H9 (cell line): ENCODE results near the gene USP8. TPM values are rescaled to one million over a fixed set of nuclear protein-coding genes. Genes with fewer than 3 reads are reported as not detected.

ENCODE experiments used
- DNase-seq: peaks from one replicate; pipeline ENCODE4 v3.0.0-alpha.2; 2017
- H2AFZ ChIP-seq: one replicate; pipeline ENCODE4 v1.6.1; 2013; ENCODE audit warnings: mild to moderate bottlenecking, low read length, control low read depth, moderate library complexity
- H2AK5ac ChIP-seq: 2 replicates; pipeline ENCODE4 v1.6.1; 2013; ENCODE audit warnings: low read length, control low read depth, mixed read lengths; ENCODE audit not compliant: insufficient read length
- H2BK120ac ChIP-seq: one replicate; pipeline ENCODE4 v1.6.1; 2013; ENCODE audit warnings: low read depth, mild to moderate bottlenecking, low read length, control low read depth, inconsistent platforms; ENCODE audit not compliant: poor library complexity, severe bottlenecking
- H2BK12ac ChIP-seq: 2 replicates; pipeline ENCODE4 v1.6.1; 2013; ENCODE audit warnings: low read length, control low read depth, mixed read lengths, low read depth; ENCODE audit not compliant: insufficient read length
- H2BK15ac ChIP-seq: 2 replicates; pipeline ENCODE4 v1.6.1; 2013; ENCODE audit warnings: low read depth, low read length, control low read depth
- H2BK20ac ChIP-seq: one replicate; pipeline ENCODE4 v1.6.1; 2013; ENCODE audit warnings: low read depth, mild to moderate bottlenecking, low read length, control low read depth, inconsistent platforms; ENCODE audit not compliant: poor library complexity, severe bottlenecking
- H2BK5ac ChIP-seq: 2 replicates; pipeline ENCODE4 v1.6.1; 2013; ENCODE audit warnings: low read length, control low read depth, mixed read lengths; ENCODE audit not compliant: insufficient read length
- H3K14ac ChIP-seq: 2 replicates; pipeline ENCODE4 v1.6.1; 2013; ENCODE audit warnings: low read length, control low read depth; ENCODE audit not compliant: insufficient read depth
- H3K18ac ChIP-seq: 2 replicates; pipeline ENCODE4 v1.6.1; 2013; ENCODE audit warnings: low read depth, mild to moderate bottlenecking, mixed read lengths, low read length, control low read depth; ENCODE audit not compliant: insufficient read length
- H3K23ac ChIP-seq: 2 replicates; pipeline ENCODE4 v1.6.1; 2013; ENCODE audit warnings: low read length, control low read depth, mixed read lengths, low read depth; ENCODE audit not compliant: insufficient read length
- H3K23me2 ChIP-seq: 2 replicates; pipeline ENCODE4 v1.6.1; 2013; ENCODE audit warnings: low read depth, mild to moderate bottlenecking, mixed read lengths, low read length, control low read depth; ENCODE audit not compliant: insufficient read length, poor library complexity, severe bottlenecking
- H3K27ac ChIP-seq: 2 replicates; pipeline ENCODE4 v1.5.1; 2013; ENCODE audit warnings: low read length, control low read depth, mixed read lengths, low read depth; ENCODE audit not compliant: insufficient read length
- H3K27me3 ChIP-seq: 2 replicates; pipeline ENCODE4 v1.6.1; 2013; ENCODE audit warnings: low read length, control low read depth, inconsistent platforms; ENCODE audit not compliant: insufficient read depth
- H3K4ac ChIP-seq: 2 replicates; pipeline ENCODE4 v1.6.1; 2013; ENCODE audit warnings: low read depth, mild to moderate bottlenecking, control low read depth, inconsistent platforms, low read length, moderate library complexity
- H3K4me1 ChIP-seq: 2 replicates; pipeline ENCODE4 v1.6.1; 2013; ENCODE audit warnings: low read length, control low read depth, inconsistent platforms; ENCODE audit not compliant: insufficient read depth
- H3K4me2 ChIP-seq: 2 replicates; pipeline ENCODE4 v1.6.1; 2013; ENCODE audit warnings: low read length, control low read depth, mixed read lengths; ENCODE audit not compliant: insufficient read length, insufficient read depth
- H3K56ac ChIP-seq: 2 replicates; pipeline ENCODE4 v1.6.1; 2013; ENCODE audit warnings: low read depth, mild to moderate bottlenecking, mixed read lengths, low read length, control low read depth; ENCODE audit not compliant: insufficient read length
- H3K79me1 ChIP-seq: 2 replicates; pipeline ENCODE4 v1.6.1; 2013; ENCODE audit warnings: low read depth, mild to moderate bottlenecking, moderate library complexity, low read length, control low read depth, inconsistent platforms; ENCODE audit not compliant: insufficient read depth, poor library complexity, severe bottlenecking
- H3K79me2 ChIP-seq: 2 replicates; pipeline ENCODE4 v1.6.1; 2013; ENCODE audit warnings: low read length, control low read depth, inconsistent platforms; ENCODE audit not compliant: insufficient read depth
- H3K9ac ChIP-seq: 2 replicates; pipeline ENCODE4 v1.6.1; 2013; ENCODE audit warnings: low read length, control low read depth, mixed read lengths; ENCODE audit not compliant: insufficient read length; ENCODE audit errors: extremely low read depth
- H3K9me3 ChIP-seq: one replicate; pipeline ENCODE4 v1.6.1; 2013; ENCODE audit warnings: low read depth, low read length, inconsistent platforms; ENCODE audit not compliant: control insufficient read depth
- H3T11ph ChIP-seq: one replicate; pipeline ENCODE4 v1.6.1; 2013; ENCODE audit warnings: mild to moderate bottlenecking, low read length, control low read depth, inconsistent platforms
- H4K20me1 ChIP-seq: one replicate; pipeline ENCODE4 v1.6.1; 2013; ENCODE audit not compliant: control insufficient read depth, insufficient read length, insufficient read depth
- H4K5ac ChIP-seq: 2 replicates; pipeline ENCODE4 v1.6.1; 2013; ENCODE audit warnings: low read depth, mild to moderate bottlenecking, mixed read lengths, low read length, control low read depth; ENCODE audit not compliant: insufficient read length
- H4K8ac ChIP-seq: replicated peaks from 2 replicates; pipeline ENCODE4 v1.6.1; 2013; ENCODE audit warnings: low read length, control low read depth, mixed read lengths, low read depth; ENCODE audit not compliant: insufficient read length
- H4K91ac ChIP-seq: 2 replicates; pipeline ENCODE4 v1.6.1; 2013; ENCODE audit warnings: low read depth, mild to moderate bottlenecking, moderate library complexity, mixed read lengths, low read length, control low read depth; ENCODE audit not compliant: insufficient read length
- H3K27ac Mint-ChIP-seq, 3 experiments: 2 replicates in 2 of 3; 3 replicates in 1 of 3; pipeline ENCODE4 v1.8.0; 2020 to 2021; ENCODE audit warnings: mixed read lengths in 3 of 3, mild to moderate bottlenecking in 1 of 3, moderate library complexity in 1 of 3
- H3K27me3 Mint-ChIP-seq: 2 replicates; pipeline ENCODE4 v1.8.0; 2021; ENCODE audit warnings: low read depth, mild to moderate bottlenecking, moderate library complexity, mixed read lengths
- H3K36me3 Mint-ChIP-seq, 3 experiments: 2 replicates in 2 of 3; 3 replicates in 1 of 3; pipeline ENCODE4 v1.8.0; 2020 to 2021; ENCODE audit warnings: low read depth in 3 of 3, mixed read lengths in 3 of 3; ENCODE audit not compliant: insufficient read depth in 1 of 3
- H3K4me1 Mint-ChIP-seq, 2 experiments: 2 replicates each; pipeline ENCODE4 v1.8.0; 2020; ENCODE audit warnings: mixed read lengths in 2 of 2
- H3K4me3 Mint-ChIP-seq, 2 experiments: 2 replicates in 1 of 2; 3 replicates in 1 of 2; pipeline ENCODE4 v1.8.0; 2020 to 2021; ENCODE audit warnings: mild to moderate bottlenecking in 2 of 2, mixed read lengths in 2 of 2, moderate library complexity in 1 of 2
- H3K9me3 Mint-ChIP-seq, 2 experiments: 2 replicates in 1 of 2; 3 replicates in 1 of 2; pipeline ENCODE4 v1.8.0; 2020; ENCODE audit warnings: mild to moderate bottlenecking in 2 of 2, mixed read lengths in 2 of 2, moderate library complexity in 1 of 2
- WGBS: extraction: QIAGEN DNeasy Blood & Tissue Kit; methylation state at CpG from one replicate; pipeline ENCODE4 v1.1.7; 2013; ENCODE audit warnings: missing lambda C conversion rate, low lambda C conversion rate, mixed read lengths; ENCODE audit not compliant: insufficient read length; ENCODE audit errors: extremely low coverage; 5-methylcytosine and 5-hydroxymethylcytosine counted together
- total RNA-seq: library from RNA; stranded (reverse); gene quantifications from 2 replicates; pipeline ENCODE4 v1.2.1, GENCODE V29; 2021
- TF ChIP-seq, protein P1 (sequence below): fragments of 200-600 bp; sonication (generic); conservative IDR thresholded peaks from 3 replicates; pipeline ENCODE4 v1.8.0; 2021; ENCODE audit warnings: antibody characterized with exemption, mild to moderate bottlenecking

The USP8 gene
- total RNA-seq, 1 experiment from 2014 or later = 67.1 TPM

DNA sequence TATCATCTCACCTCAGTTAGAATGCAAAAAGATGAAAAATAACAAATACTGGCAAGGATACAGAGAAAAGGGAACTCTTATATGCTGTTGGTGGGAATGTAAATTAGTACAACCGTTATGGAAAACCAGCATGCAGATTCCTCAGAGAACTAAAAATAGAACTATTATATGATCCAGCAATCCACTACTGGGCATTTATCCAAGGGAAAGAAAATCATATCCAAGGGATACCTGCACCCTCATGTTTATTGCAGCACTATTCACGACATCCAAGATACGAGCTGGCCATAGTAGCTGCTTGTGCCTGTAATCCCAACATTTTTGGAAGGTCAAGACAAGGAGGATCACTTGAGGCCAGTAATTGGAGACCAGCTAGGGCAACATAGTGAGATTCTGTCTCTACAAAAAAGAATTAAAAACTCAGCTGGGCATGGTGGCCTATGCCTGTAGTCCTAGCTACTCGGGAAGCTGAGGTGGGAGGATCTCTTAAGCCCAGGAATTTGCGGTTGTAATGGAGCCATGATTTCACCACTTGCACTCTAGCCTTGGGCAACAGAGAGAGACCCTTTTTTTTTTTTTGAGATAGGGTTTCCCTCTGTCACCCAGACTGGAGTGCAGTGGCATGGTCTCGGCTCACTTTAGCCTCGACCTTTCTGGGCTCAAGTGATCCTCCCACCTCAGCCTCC, 95.7 kb downstream of the USP8 start:
- Histone ChIP-seq H3K9ac (no peak overlapping the region), H4K91ac (no peak overlapping the region), H4K8ac (no peak overlapping the region), H2BK20ac (no peak overlapping the region), H3K79me1 (no peaks in the 10 kb centered on the region), H3K9me3 (no peaks in the 10 kb centered on the region), H3K27ac (no peak overlapping the region), H3K23me2 (no peaks in the 10 kb centered on the region), H3K18ac (no peak overlapping the region), H2BK12ac (no peak overlapping the region), H3K4me2 (no peak overlapping the region), H2BK15ac (no peak overlapping the region), H4K20me1 (no peaks in the 10 kb centered on the region), H3K23ac (no peak overlapping the region), H4K5ac (no peak overlapping the region), H2BK5ac (no peak overlapping the region), H2AFZ (no peak overlapping the region), H3K56ac (no peak overlapping the region), H3T11ph (no peak overlapping the region), H3K27me3 (no peaks in the 10 kb centered on the region), H2BK120ac (no peak overlapping the region), H3K79me2 (no peaks in the 10 kb centered on the region), H3K4me1 (no peaks in the 10 kb centered on the region), H3K4ac (no peak overlapping the region), H2AK5ac (no peak overlapping the region), H3K14ac (no peak overlapping the region)
- no peak for DNase-seq
- H3K4me3 Mint-ChIP-seq = no peak overlapping the region
- no peaks in the 10 kb centered on the region for H3K4me1 Mint-ChIP-seq
- H3K27me3 Mint-ChIP-seq = no peaks in the 10 kb centered on the region
- no CpG with 5 or more reads among the region's 7 CpGs for WGBS
- no peak overlapping the region for H3K27ac Mint-ChIP-seq
- TF ChIP-seq, protein P1, sequence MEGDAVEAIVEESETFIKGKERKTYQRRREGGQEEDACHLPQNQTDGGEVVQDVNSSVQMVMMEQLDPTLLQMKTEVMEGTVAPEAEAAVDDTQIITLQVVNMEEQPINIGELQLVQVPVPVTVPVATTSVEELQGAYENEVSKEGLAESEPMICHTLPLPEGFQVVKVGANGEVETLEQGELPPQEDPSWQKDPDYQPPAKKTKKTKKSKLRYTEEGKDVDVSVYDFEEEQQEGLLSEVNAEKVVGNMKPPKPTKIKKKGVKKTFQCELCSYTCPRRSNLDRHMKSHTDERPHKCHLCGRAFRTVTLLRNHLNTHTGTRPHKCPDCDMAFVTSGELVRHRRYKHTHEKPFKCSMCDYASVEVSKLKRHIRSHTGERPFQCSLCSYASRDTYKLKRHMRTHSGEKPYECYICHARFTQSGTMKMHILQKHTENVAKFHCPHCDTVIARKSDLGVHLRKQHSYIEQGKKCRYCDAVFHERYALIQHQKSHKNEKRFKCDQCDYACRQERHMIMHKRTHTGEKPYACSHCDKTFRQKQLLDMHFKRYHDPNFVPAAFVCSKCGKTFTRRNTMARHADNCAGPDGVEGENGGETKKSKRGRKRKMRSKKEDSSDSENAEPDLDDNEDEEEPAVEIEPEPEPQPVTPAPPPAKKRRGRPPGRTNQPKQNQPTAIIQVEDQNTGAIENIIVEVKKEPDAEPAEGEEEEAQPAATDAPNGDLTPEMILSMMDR = no peak
- H3K9me3 Mint-ChIP-seq = peaks cover 9 to 10% of the 10 kb centered on the region in 2 experiments
- peaks cover 0 to 5% (median 0%) of the 10 kb centered on the region in 3 experiments; a peak in 1 of 7 replicates for H3K36me3 Mint-ChIP-seq
